HEK293 (cell line): ENCODE measurements around the gene MORN1.

Experiments used
- CTCF ChIA-PET: fragments of 350-600 bp; formaldehyde crosslinking; extraction: SDS; loops from one replicate; lab custom pipeline; 2021; ENCODE audit warnings: antibody characterized with exemption; lab: Yijun Ruan, JAX
- POLR2A ChIA-PET: fragments of 300-600 bp; formaldehyde crosslinking; extraction: SDS; loops from one replicate; lab custom pipeline; 2020; ENCODE audit warnings: antibody characterized with exemption, inconsistent platforms; lab: Yijun Ruan, JAX
- H3K27ac ChIP-seq: fragments of 200-500 bp; sonication (Bioruptor generic); 2 replicates; pipeline ENCODE4 v1.5.1; 2014; ENCODE audit warnings: low read depth, low read length, control low read depth, inconsistent platforms; ENCODE audit errors: extremely low read depth
- H3K36me3 ChIP-seq, 2 experiments: fragments of 200-500 bp in 1 of 2; sonication (Bioruptor generic) in 1 of 2; 1 replicate in 1 of 2; 2 replicates in 1 of 2; pipeline ENCODE4 v1.5.1; 2014 to 2017; ENCODE audit warnings: inconsistent platforms in 2 of 2, low read length in 2 of 2; ENCODE audit not compliant: control insufficient read depth in 2 of 2, insufficient read depth in 1 of 2
- H3K4me1 ChIP-seq: fragments of 200-500 bp; sonication (Bioruptor generic); 2 replicates; pipeline ENCODE4 v1.5.1; 2014; ENCODE audit warnings: mild to moderate bottlenecking, low read length, inconsistent platforms; ENCODE audit not compliant: control insufficient read depth, insufficient read depth
- H3K4me3 ChIP-seq: 2 replicates; pipeline ENCODE4 v1.5.1; 2011; ENCODE audit warnings: low read depth, mild to moderate bottlenecking, control low read depth, low read length, moderate library complexity
- H3K9me3 ChIP-seq: fragments of 200-500 bp; sonication (Bioruptor generic); 2 replicates; pipeline ENCODE4 v1.5.1; 2014; ENCODE audit warnings: low read depth, low read length, inconsistent platforms; ENCODE audit not compliant: control insufficient read depth, insufficient read depth
- KLF9 ChIP-seq: fragments of 450-650 bp; formaldehyde crosslinking; IDR thresholded peaks from 2 replicates; pipeline ENCODE4 v1.5.1; 2016; ENCODE audit warnings: missing biosample characterization, missing genetic modification characterization, low read depth
- OVOL3 ChIP-seq: fragments of 450-650 bp; formaldehyde crosslinking; IDR thresholded peaks from 2 replicates; pipeline ENCODE4 v1.5.1; 2016; ENCODE audit warnings: missing biosample characterization, missing genetic modification characterization
- REPIN1 ChIP-seq: fragments of 450-650 bp; formaldehyde crosslinking; IDR thresholded peaks from 2 replicates; pipeline ENCODE4 v1.5.1; 2017; ENCODE audit warnings: missing biosample characterization, missing genetic modification characterization, low read depth
- SETDB1 ChIP-seq: IDR thresholded peaks from one replicate; pipeline ENCODE4 v1.6.1; 2017; ENCODE audit warnings: mild to moderate bottlenecking, low read length, moderate library complexity, mixed read lengths; ENCODE audit not compliant: insufficient read length
- SP2 ChIP-seq: fragments of 450-650 bp; formaldehyde crosslinking; IDR thresholded peaks from 2 replicates; pipeline ENCODE4 v1.5.1; 2016; ENCODE audit warnings: missing biosample characterization, missing genetic modification characterization
- SP7 ChIP-seq: fragments of 450-650 bp; formaldehyde crosslinking; IDR thresholded peaks from 2 replicates; pipeline ENCODE4 v1.5.1; 2016; ENCODE audit warnings: missing biosample characterization, missing genetic modification characterization
- TSHZ1 ChIP-seq: fragments of 450-650 bp; formaldehyde crosslinking; IDR thresholded peaks from 2 replicates; pipeline ENCODE4 v1.5.1; 2016; ENCODE audit warnings: missing biosample characterization, missing genetic modification characterization, borderline replicate concordance
- ZBTB44 ChIP-seq: fragments of 450-650 bp; IDR thresholded peaks from 2 replicates; pipeline ENCODE4 v1.5.1; 2018; ENCODE audit warnings: missing biosample characterization, mild to moderate bottlenecking, missing genetic modification characterization
- ZIC2 ChIP-seq: fragments of 450-650 bp; formaldehyde crosslinking; IDR thresholded peaks from 2 replicates; pipeline ENCODE4 v1.5.1; 2016; ENCODE audit warnings: missing biosample characterization, missing genetic modification characterization
- ZNF140 ChIP-seq: fragments of 450-650 bp; formaldehyde crosslinking; IDR thresholded peaks from 2 replicates; pipeline ENCODE4 v1.5.1; 2016; ENCODE audit warnings: missing biosample characterization, missing genetic modification characterization
- ZNF175 ChIP-seq: fragments of 450-650 bp; formaldehyde crosslinking; IDR thresholded peaks from 2 replicates; pipeline ENCODE4 v1.5.1; 2016; ENCODE audit warnings: missing biosample characterization, missing genetic modification characterization
- ZNF37A ChIP-seq: fragments of 450-650 bp; IDR thresholded peaks from 2 replicates; pipeline ENCODE4 v1.5.1; 2018; ENCODE audit warnings: missing biosample characterization, missing genetic modification characterization
- ZNF423 ChIP-seq: fragments of 450-650 bp; formaldehyde crosslinking; IDR thresholded peaks from 2 replicates; pipeline ENCODE4 v1.5.1; 2016; ENCODE audit warnings: missing biosample characterization, missing genetic modification characterization
- ZNF488 ChIP-seq: fragments of 450-650 bp; formaldehyde crosslinking; IDR thresholded peaks from 2 replicates; pipeline ENCODE4 v1.5.1; 2016; ENCODE audit warnings: missing biosample characterization, missing genetic modification characterization
- ZNF514 ChIP-seq: fragments of 450-650 bp; formaldehyde crosslinking; IDR thresholded peaks from 2 replicates; pipeline ENCODE4 v1.5.1; 2016; ENCODE audit warnings: missing biosample characterization, missing genetic modification characterization
- ZNF518A ChIP-seq: fragments of 450-650 bp; formaldehyde crosslinking; conservative IDR thresholded peaks from 2 replicates; pipeline ENCODE4 v1.5.1; 2016; ENCODE audit warnings: low read depth, missing biosample characterization, missing genetic modification characterization
- ZNF548 ChIP-seq: fragments of 450-650 bp; formaldehyde crosslinking; IDR thresholded peaks from 2 replicates; pipeline ENCODE4 v1.5.1; 2016; ENCODE audit warnings: missing biosample characterization, missing genetic modification characterization
- ZNF549 ChIP-seq: fragments of 450-650 bp; IDR thresholded peaks from 2 replicates; pipeline ENCODE4 v1.5.1; 2018; ENCODE audit warnings: missing biosample characterization, missing genetic modification characterization, mild to moderate bottlenecking, inconsistent platforms, moderate library complexity
- ZNF580 ChIP-seq: fragments of 450-650 bp; formaldehyde crosslinking; IDR thresholded peaks from 2 replicates; pipeline ENCODE4 v1.5.1; 2016; ENCODE audit warnings: missing biosample characterization, missing genetic modification characterization
- ZNF600 ChIP-seq: fragments of 450-650 bp; formaldehyde crosslinking; IDR thresholded peaks from 2 replicates; pipeline ENCODE4 v1.5.1; 2016; ENCODE audit warnings: missing biosample characterization, missing genetic modification characterization
- ZNF664 ChIP-seq: fragments of 450-650 bp; formaldehyde crosslinking; IDR thresholded peaks from 2 replicates; pipeline ENCODE4 v1.5.1; 2016; ENCODE audit warnings: missing biosample characterization, missing genetic modification characterization
- ZNF837 ChIP-seq: fragments of 450-650 bp; formaldehyde crosslinking; IDR thresholded peaks from 2 replicates; pipeline ENCODE4 v1.5.1; 2016; ENCODE audit warnings: missing biosample characterization, missing genetic modification characterization
- ZSCAN16 ChIP-seq: fragments of 450-650 bp; formaldehyde crosslinking; IDR thresholded peaks from 2 replicates; pipeline ENCODE4 v1.5.1; 2016; ENCODE audit warnings: missing biosample characterization, missing genetic modification characterization
- ZSCAN4 ChIP-seq: fragments of 450-650 bp; formaldehyde crosslinking; IDR thresholded peaks from 2 replicates; pipeline ENCODE4 v1.5.1; 2017; ENCODE audit warnings: missing biosample characterization, missing genetic modification characterization

Gene MORN1

GRCh38 chr1:2398871-2399270 is 7.5 kb upstream of the MORN1 start:
- POLR2A ChIA-PET, result no interaction called here
- H3K9me3 ChIP-seq, result no peaks in the 10 kb centered on the region
- no peak overlapping the region for H3K27ac ChIP-seq
- H3K4me1 ChIP-seq, result no peaks in the 10 kb centered on the region
- H3K36me3 ChIP-seq, result peaks cover 15 to 98% of the 10 kb centered on the region in 2 experiments
- TF ChIP-seq ZNF548 (no peak), KLF9 (no peak), SP7 (no peak), ZNF549 (no peak), SETDB1 (no peak), TSHZ1 (tag by site-specific recombination) (no peak), ZIC2 (tag by site-specific recombination) (no peak), ZNF140 (no peak), OVOL3 (tag by site-specific recombination) (no peak), ZSCAN16 (tag by site-specific recombination) (no peak)
- CTCF ChIA-PET, result interaction anchor here (1.3 kb wide), 1 partner anchor 204 kb away, joined by 3 read pairs; the partner anchor contains the start of gene FAAP20
- no peak overlapping the region for H3K4me3 ChIP-seq

GRCh38 chr1:2397007-2397679 is 5.8 kb upstream of the MORN1 start:
- POLR2A ChIA-PET, result interaction anchor here (1.6 kb wide), 1 partner anchor 164 kb away, joined by 3 read pairs; no protein-coding TSS in a partner anchor
- no peak for TF ChIP-seq ZNF664
- TF ChIP-seq ZNF518A, result no peak
- no peak for TF ChIP-seq SP2 (tag by site-specific recombination)
- TF ChIP-seq REPIN1 (tag by site-specific recombination), result no peak
- no peak for TF ChIP-seq ZBTB44 (tag by site-specific recombination)
- TF ChIP-seq ZNF514 (tag by site-specific recombination), result no peak
- TF ChIP-seq ZNF37A (tag by site-specific recombination), result no peak
- TF ChIP-seq ZNF488 (tag by site-specific recombination), result no peak
- TF ChIP-seq ZNF423 (tag by site-specific recombination), result no peak
- no peak for TF ChIP-seq ZNF837 (tag by site-specific recombination)
- TF ChIP-seq ZNF580 (tag by site-specific recombination), result no peak
- TF ChIP-seq ZNF600 (tag by site-specific recombination), result no peak
- TF ChIP-seq ZNF175 (tag by site-specific recombination), result no peak
- TF ChIP-seq ZSCAN4 (tag by site-specific recombination), result no peak

More at GRCh38 chr1:2397007-2397679, 5.8 kb upstream of the MORN1 start:
- Histone ChIP-seq H3K36me3 (peaks cover 12 to 93% of the 10 kb centered on the region in 2 experiments), H3K4me1 (no peaks in the 10 kb centered on the region), H3K27ac (no peak overlapping the region), H3K4me3 (no peak overlapping the region), H3K9me3 (no peaks in the 10 kb centered on the region)
- CTCF ChIA-PET, result interaction anchor here (0.6 to 1.9 kb wide), 3 partner anchors 15 to 1276 kb away, joined by 3 to 6 read pairs (median 3); partner anchors contain the start of gene FAAP20
